Left renal cortex interstitium (tissue), 4 donors: ENCODE measurements around the gene PALLD. TPM values are rescaled to one million over a fixed set of nuclear protein-coding genes. Genes with fewer than 3 reads are reported as not detected.
A peak's percentile ranks its signal among the peaks of the same experiment; 100 is the strongest.

Experiments
- DNase-seq, 4 donors: peaks; one replicate each; pipeline ENCODE4 v3.0.0-alpha.2; 2013; ENCODE audit warnings: low read depth in 4 of 4, low spot score in 2 of 4, missing footprints in 1 of 4
- polyA plus RNA-seq, 4 donors: library from polyadenylated mRNA; unstranded; fragments of 120-200 nt; gene quantifications; one replicate each; pipeline ENCODE4 v1.2.1, GENCODE V29; 2013; ENCODE audit not compliant: insufficient read length in 4 of 4

PALLD gene
- polyA plus RNA-seq, 4 donors = 171 to 242 (median 194) TPM

DNA sequence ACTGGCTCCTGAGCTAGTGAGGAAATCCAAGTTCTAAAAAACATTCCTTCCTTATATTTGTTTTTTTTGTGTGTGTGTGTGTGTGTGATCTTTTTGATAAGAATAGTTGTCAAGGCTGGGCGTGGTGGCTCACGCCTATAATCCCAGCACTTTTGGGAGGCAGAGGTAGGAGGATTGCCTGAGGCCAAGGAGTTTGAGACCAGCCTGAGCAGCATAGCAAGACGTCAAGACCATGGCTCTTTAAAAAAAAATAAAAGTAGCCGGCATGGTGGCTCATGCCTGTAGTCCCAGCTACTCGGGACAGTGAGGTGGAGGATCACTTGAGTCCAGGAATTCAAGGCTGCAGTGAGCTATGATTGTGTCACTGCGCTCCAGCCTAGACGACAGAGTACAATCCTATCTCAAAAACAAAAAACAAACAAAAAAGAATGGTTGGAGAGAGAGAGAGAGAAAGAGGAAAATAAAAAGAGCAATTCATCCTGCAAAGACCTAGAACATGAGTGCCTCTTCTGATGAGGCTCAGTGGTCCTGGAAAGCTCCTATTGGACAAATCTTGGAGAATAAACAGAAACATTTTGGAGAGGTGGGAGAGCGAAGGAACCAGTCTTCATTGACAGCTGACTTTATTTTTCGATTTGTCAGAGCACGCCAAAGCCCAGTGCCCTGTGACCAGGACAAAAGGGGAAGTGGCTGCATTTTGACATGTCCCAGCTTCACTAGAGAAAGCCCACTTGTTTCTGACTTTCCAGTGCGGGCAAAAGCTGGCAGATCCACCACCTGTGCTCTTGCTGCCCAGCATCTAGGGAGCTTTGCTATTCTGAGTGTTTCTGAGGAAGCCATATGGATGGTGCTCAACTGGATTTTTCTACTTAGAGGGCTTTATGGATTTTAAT, 244.7 kb downstream of the PALLD start:
- DNase-seq = no peak

DNA sequence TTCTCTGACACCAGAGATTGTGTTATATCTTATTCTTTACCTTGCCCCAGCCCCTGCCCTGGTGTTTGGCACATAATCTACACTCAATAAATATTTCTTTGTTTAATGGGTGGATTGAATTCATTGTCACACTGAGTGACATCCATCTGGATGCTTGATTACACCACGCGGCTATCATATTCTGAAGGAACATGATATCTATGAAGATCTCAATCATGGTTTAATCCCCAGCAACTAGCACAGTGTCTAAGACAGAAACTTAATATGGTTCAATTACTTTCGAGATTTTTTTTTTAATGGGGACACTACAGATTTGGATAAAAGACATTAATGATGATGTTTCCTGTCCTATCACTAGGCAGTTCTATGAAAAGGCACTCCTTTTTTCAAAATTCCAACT, 246.3 kb downstream of the PALLD start:
- no peak for DNase-seq

DNA sequence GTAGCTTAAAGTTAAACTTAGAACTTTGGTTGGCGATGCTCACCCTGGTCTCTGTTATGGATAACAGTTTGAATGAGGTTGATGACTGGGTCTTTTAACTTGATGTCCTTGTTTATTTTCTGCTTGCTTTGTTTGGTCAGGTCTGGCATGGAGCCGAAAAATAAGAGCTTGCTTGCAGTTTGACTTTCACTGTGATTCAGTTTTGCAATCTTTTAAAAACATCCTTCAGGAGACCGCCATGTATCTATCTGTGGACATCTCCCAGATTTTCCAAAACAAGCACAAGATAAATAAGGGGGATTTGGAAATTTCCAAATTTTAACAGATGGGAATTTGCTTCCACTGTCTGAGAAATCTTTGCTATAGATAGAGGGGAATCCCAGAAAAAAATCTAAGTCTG, 246.7 kb downstream of the PALLD start:
- DNase-seq = no peak

DNA sequence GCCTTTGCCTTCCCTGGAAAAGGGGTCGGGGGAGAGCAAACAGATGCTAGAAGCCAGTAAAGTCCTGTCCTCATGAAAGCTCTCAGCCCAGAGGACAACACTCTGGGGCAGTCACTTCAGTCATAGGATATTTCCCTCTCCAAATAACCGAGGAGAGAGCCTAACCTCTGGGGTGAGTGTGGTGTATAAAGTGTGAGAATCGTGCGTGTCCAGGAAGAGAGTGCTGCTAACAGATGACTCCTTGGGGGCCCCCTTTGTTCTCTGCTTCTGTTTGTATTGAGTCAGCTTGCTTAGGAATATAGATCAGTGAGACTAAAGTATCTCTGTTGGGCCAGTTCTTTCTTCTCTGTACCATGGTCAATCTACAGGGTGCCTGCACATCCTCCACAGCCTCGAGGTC, 247.2 kb downstream of the PALLD start:
- no peak for DNase-seq

DNA sequence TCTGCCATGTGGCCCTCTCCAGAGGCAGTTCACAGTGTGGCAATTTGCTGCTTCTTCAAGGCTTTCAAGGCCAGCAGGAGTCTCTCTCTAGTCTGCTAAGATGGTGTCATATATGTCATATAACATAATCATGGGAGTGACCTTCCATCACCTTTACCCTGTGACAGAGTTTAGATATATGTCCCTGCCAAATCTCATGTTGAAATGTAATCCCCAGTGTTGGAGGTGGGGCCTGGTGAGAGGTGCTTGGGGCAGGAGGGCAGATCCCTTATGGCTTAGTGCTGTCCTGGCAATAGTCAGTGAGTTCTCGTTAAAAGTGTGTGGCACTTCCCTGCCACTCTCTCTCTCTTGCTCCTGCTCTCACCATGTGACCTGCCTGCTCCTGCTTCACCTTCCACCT, 252.0 kb downstream of the PALLD start:
- DNase-seq = no peak

DNA sequence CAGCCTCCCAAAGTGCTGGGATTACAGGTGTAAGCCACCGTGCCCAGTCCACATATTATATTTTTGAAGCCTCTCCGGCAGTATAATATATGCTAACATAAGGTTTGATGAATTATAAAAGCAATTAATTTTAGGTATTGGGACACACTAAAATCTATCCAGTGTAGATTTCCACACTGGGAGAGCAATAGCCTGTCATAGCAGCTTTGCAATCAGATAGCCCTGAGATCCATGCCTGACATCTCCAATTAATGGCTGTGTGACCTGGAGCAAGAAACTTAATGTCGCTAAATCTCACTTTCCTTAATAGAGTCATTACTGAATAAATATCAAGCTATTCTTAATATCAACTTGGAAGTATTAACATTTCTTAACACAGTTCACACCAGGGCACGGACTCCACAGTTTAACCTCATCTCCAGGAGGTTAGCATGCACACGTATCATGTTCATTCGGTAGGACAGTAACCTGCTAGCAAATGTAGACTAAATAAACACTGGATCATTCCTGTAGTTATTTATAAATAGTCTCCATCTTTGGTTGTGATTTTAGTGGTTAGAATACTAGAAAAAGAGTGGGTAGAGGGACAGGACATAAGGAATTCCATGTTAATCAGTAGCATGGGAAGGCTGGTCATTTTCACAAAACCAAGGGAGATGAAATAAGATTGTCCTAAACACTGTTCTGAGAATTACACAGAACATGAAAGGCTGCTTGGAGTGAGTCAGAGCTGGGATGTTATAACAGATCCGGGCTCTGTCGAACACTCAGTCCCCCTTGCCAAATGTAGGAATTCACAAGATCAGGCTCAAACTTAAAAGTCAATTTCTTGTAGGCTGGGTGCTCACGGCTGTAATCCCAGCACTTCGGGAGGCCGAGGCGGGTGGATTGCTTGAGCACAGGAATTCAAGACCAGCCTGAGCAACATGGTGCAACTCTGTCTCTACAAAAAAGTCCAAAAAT, 254.7 kb downstream of the PALLD start:
- no peak for DNase-seq

DNA sequence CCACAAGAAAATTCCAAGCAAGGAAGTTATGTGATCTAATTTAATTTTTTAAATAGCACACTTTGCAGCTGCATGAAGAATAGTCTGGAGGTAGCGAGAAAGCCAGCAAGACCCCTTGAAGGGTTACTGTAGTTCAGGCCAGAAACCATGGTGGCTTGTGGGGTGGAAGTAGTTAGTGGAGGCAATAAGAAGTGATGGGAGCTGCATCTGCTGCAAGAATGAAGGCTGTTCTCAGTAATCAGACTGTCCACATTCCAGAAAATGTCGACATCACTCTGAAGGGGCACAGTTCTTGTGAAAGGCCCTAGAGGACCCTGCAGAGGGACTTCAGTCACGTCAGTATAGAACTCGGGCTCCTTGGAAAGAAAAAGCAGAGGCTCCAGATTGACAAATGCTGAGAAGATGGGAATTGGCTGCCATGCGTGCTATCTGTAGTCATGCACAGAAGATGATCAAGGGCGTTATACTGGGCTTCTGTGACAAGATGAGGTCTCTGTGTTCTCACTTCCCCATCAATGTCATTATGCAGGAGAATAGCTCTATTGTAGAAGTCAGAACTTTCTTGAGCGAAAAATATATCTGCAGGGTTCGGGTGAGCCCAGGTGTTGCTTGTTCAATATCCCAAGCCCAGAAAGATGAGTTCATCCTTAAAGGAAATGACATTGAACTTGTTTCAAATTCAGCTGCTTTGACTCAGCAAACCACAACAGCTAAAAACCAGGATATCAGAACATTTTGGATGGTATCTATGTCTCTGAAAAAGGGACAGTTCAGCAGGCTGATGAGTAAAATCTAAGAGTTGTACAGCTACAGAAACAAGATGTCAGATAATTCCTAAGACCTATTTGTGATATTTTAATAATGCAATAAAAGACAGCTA, 259.0 kb downstream of the PALLD start:
- no peak for DNase-seq

DNA sequence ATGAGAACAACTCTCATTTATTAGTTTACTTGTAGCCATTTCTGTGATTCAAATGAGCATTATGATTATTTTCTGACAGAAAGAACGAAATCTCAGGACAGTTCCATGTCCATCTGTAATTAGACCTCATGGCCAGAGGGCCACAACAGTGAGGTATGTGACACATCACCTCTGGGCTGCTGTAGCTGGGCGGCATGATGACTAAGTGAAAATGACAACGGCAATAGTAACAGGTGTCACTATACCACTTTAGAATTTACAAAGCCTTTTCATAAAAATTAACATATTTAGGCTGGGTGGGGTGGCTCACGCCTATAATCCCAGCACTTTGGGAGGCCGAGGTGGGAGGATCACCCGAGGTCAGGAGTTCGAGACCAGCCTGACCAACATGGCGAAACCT, 260.6 kb downstream of the PALLD start:
- no peak for DNase-seq

DNA sequence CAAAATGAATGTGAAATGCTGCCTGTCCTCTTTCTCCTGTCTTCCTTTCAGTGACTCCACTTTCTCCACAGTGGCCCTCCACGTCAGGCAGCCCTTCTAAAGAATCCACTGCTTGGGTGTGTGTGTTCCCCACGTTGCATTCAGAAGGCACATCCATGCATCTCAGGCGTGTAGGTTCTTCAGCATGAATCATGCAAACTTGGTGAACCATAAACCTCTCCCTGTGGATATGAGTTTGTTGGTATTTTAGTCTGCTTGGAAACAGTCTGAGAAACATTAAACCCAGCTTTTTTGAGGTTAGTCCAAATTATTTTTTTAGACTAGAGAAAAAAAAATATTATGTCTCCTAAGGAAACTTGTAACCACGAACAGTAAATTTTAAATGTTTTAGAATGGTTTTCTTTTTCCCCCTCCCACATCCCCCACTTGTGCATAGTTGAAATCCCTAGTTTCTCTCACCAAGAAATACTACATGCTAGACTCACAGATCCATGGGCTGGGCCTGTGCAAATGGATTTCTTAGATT, 261.6 kb downstream of the PALLD start:
- DNase-seq = peak in 1 of 4 donors; percentile 19

DNA sequence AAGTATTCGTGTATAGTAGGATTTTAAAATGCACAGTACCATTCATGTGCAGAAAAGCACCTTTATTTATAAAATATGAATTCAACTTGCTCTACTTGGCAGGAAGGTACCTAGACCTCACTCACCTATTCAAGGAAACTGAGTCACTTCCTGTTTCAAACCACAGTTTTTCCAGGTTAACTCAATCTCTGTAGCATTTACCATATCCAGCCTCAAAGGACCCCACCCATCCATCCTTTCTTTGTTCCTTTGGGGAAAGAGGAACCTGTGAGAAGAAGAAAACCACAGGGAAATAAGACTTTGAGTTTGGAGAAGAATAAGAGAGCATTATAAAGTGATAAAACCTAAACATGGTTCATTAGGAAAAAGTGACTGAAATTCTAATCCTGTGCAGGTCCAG, 262.5 kb downstream of the PALLD start:
- DNase-seq = no peak

DNA sequence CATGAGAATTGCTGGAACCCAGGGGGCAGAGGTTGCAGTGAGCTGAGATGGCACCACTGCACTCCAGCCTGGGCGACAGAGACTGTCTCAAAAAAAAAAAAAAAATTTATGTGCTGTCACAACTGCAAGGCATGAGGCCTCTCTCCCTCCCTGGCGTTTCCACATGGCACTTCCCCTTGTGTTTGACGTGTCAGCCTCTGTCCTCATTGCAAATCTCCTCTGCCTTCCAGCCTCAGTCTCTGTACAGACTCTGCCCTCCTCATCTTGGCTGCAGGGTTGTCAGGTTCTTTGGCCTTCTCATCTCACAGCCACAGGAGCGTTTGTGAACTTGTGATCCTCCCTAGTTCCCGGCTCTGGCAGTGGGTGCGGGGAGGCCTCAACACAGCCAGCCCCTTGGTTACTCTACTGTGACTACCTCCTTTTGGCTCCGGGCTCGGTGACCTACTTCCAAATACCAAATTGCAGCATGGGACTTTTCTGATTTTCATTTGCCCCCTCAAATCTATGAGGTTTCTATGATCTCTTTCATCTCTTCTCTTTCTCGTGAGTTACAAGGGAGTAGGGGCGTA, 263.2 kb downstream of the PALLD start:
- no peak for DNase-seq

DNA sequence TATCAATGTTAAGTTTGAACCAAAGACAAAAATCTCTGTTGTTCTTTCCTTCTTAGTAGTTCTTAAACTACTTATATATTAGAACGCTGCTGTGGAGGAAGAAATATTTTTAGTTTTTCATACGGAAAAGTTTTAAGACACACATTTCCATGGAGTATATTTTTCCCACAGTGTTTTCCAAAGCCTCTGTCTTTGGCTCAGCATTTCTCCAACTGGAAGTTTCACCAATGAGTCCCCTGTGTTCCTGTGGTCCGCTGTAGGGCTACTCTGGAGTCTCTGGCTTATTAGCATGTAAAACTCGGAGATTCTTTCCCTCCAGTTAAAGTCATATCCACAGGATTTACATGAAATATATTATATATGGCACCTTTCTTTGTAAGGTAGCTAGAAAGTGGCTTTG, 264.2 kb downstream of the PALLD start:
- DNase-seq = no peak

DNA sequence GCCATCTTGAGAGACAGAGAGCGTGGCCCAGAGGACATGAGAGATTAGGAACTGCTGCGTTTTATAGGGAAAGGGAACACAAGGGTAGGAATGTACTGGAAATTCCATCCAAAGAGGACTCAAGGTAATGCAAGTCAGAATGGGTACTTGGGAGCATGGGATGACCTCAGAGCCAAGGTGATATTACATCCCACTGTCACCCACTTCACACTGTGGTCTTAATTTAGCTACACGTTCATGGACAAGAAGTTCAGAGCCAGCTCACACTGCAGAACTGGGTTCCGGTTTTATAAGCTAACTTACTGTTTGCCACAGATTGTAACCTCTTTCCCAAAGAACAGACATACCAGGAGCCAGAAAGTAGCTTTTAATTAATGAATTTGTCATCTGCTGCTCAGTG, 268.5 kb downstream of the PALLD start:
- DNase-seq = no peak

DNA sequence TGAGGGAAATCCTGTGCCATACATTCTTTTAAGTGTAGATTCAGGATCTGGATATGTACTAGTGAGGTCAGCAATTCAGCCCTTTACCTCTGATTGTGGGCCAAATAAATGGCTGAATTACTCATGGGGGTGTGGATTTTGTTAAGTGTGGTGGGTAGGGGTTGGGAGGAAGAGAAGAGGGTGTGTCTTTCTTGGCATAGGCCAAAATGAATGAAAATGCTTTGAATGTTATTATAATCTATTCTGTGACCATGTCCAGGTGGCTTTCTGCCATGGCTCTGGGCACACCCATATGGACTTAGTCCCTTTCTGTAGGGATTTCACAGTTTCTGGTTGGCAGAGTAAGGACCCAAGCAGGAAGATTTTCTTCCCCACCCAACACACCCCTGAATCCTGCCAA, 268.9 kb downstream of the PALLD start:
- no peak for DNase-seq

DNA sequence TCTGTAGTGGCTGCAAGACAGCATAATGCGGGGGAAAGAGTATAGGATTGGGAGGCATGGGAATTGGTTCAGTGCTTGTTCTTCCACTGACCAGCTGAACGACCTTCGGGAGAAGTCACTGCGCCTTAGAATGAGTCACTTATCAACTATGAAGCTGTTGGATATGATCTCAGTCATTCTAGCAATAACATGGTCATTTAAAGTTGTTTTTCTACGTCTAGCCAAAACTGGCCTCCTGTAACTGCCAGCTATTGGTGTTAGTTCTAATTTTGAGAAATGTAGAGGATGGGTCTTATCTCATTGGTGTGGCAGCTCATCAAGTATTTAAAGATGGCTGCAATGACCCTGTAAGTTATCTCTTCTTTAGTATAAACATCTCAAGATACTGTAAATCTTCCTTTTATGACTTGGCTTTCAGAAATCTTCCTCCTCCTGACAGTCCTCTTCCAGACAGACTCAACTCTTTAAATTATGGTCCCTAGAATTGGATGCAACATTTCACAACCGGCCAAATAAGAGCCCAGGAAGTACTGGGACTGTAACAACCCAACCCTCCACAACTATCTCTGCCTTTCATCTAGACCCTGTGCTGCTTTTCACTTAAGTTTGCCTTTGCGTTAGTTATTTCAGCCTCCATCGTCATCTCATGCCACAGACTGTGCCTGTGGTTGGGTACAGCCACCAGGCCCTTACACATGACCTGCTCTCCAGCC, 269.9 kb downstream of the PALLD start:
- no peak for DNase-seq

DNA sequence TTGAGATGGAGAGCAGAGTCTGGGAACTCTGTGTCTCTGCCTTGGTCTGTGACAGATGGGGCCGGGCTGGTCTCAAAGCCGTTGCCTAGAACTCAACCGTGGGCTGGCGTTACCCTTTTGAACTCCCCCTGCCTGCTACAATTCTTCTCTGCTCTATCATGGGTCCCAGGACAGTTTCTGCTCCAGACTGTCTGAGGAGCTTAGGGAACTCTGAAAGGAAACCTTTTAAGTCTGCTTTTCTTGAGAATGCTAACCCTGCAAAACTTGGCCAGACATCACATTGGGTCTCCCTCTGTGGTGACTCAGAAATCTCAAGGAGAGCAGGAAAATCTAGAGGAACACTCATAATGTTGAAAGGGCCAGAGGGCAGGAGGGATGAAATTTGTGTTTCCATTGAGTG, 272.6 kb downstream of the PALLD start:
- DNase-seq = no peak

DNA sequence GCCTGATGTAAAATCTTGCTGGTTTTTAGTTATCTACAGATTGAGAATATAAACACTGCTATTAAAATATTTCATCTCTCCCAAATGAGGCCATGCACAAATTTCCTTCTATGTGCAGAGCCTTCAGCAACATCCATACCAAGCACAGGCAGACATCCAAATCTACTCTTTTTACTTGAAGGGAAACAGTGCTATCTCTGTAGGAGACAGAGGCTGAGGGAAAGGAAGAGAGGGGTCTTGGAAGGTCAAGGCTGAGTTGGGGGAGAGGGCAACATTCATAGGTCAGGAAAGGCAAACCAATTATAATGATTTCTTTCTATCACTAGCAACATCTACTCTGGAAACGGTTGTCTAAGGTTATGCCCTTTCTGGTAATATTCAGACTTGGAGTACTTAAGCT, 273.0 kb downstream of the PALLD start:
- DNase-seq = no peak

DNA sequence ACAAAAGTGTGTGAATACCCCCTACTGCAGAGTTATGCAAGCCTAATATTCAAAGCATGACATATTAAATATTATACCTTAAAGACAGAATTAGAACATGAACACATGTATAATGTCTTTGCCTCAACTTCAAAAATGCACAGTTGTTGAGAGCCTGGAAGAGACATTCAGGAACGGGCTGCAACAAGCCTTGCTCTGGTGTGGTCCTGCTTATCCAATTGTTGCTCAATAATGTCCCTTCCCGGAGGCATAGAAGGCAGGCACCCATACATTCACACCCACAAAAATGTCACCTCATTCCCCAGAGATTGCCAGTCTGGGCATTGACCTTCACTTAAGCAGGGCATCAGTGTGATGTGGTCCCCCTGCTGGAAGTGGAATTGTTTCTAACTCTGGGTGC, 274.4 kb downstream of the PALLD start:
- DNase-seq = no peak

DNA sequence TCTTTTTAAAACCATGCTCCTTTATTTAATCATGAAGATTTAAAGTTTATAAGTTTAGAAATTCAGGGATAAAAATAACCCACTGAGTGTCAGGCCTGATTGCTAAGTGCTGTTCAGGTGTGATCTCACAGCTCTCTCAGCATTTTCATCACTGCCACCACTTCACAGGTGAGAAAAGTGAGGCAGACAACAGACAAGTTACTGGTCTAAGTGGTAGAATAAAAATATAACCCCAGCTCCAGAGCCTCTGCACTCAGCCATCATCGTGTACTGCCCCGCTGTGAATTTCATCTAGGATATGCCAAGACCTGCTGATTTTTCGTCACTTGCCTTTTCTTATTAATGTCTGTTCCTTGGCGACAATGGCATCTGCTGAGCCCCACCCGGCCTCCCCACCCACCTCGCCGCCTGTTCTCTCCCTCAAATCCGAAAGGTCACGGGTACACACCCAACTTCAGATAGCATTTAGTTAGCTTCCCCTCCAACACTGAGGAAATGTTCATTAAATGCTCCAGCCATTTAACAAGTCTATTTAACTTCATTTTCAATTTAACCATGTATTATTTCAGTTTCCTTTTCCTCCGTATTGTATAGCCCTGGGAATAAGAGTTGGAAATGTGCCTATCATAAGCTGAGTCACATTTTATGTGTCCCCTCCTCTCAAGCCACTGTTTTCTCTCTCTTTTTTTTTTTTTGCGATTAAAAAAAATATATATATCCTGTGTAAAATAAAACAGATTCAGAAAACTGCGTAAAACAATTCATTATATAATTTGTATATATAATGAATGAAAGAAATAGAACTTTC, 276.7 kb downstream of the PALLD start:
- no peak for DNase-seq
